GM12892 (cell line): ENCODE data around the gene SELL.

Source experiments
- POLR2A ChIP-seq: IDR thresholded peaks from 2 replicates; pipeline ENCODE4 v1.6.1; 2011; ENCODE audit warnings: low read depth, low read length, control low read depth
- POLR2AphosphoS5 ChIP-seq: IDR thresholded peaks from 2 replicates; pipeline ENCODE4 v1.6.1; 2011; ENCODE audit warnings: low read depth, low read length, control low read depth

DNA sequence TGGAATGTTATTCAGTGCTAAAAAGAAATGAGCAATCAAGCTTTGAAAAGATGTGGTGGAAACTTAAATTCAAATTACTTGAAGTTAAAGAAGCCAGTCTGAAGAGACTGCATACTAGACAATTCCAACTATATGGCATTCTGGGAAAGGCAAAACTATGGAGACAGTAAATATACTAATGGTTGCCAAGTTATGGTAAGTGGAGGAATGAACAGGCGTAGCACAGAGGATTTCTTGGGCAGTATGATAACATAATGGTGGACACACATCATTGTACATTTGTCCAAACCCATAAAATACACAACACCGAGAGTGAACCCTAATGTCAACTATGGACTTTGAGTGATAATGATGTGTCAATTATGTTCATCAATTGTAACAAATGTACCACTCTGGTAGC lies 60.4 kb downstream of the SELL start:
- TF ChIP-seq POLR2A = no peak
- no peak for TF ChIP-seq POLR2AphosphoS5
